A549 (cell line): ENCODE results near the gene ASTN1. TPM values are rescaled to one million over a fixed set of nuclear protein-coding genes. Genes with fewer than 3 reads are reported as not detected.
A peak's percentile ranks its signal among the peaks of the same experiment; 100 is the strongest.

Source experiments
- ATAC-seq, 2 experiments: fragments of 200-7000 bp in 1 of 2; fragments of >200 bp in 1 of 2; cut with Nextera tagmentation in 1 of 2; cut with Tn5 transposase in 1 of 2; 3 replicates each; pipeline versions ENCODE4 v1.8.0 to v1.9.1; 2018 to 2020; ENCODE audit warnings: mild to moderate bottlenecking in 1 of 2, moderate library complexity in 1 of 2
- CTCF ChIA-PET: fragments of 300-600 bp; sonication (Branson Sonifier 250); formaldehyde crosslinking; extraction: SDS; loops from one replicate; lab custom pipeline; 2021; ENCODE audit warnings: antibody characterized with exemption, inconsistent platforms; lab: Yijun Ruan, JAX
- POLR2A ChIA-PET: fragments of 350-600 bp; formaldehyde crosslinking; extraction: SDS; loops from one replicate; lab custom pipeline; 2021; ENCODE audit warnings: antibody characterized with exemption, inconsistent platforms; lab: Yijun Ruan, JAX
- DNase-seq, 2 experiments: peaks; one replicate each; pipeline versions ENCODE4 v3.0.0 to v3.0.0-alpha.2; 2011 to 2016; ENCODE audit warnings: low read depth in 1 of 2, low spot score in 1 of 2
- FAIRE-seq: peaks from 2 replicates; lab custom pipeline; 2011; peaks lifted over from hg19 to GRCh38; lab: Jason Lieb, UNC
- H3K27ac ChIP-seq, 2 experiments: fragments of >200 bp; sonication (Bioruptor Twin); formaldehyde crosslinking; 3 replicates each; pipeline ENCODE4 v1.5.1; 2016 to 2017
- H3K4me1 ChIP-seq: fragments of >200 bp; sonication (Bioruptor Twin); formaldehyde crosslinking; 3 replicates; pipeline ENCODE4 v1.6.1; 2016
- H3K4me2 ChIP-seq: fragments of >200 bp; sonication (Bioruptor Twin); formaldehyde crosslinking; 3 replicates; pipeline ENCODE4 v1.6.1; 2016
- H3K4me3 ChIP-seq: fragments of >200 bp; sonication (Bioruptor Twin); formaldehyde crosslinking; 3 replicates; pipeline ENCODE4 v1.5.1; 2016
- H3K9me3 ChIP-seq: fragments of >200 bp; sonication (Bioruptor Twin); formaldehyde crosslinking; 3 replicates; pipeline ENCODE4 v1.6.1; 2016
- CBX2 ChIP-seq: fragments of 200-600 bp; sonication (generic); IDR thresholded peaks from 2 replicates; pipeline ENCODE4 v1.6.1; 2016; ENCODE audit warnings: low read depth, mild to moderate bottlenecking, borderline replicate concordance
- CBX8 ChIP-seq: fragments of 200-600 bp; sonication (generic); IDR thresholded peaks from 2 replicates; pipeline ENCODE4 v1.6.1; 2016
- CEBPB ChIP-seq, 2 experiments: fragments of >200 bp in 1 of 2; sonication (Bioruptor Twin) in 1 of 2; formaldehyde crosslinking in 1 of 2; IDR thresholded peaks; 2 replicates each; pipeline ENCODE4 v1.6.1; 2012 to 2016
- EP300 ChIP-seq, 2 experiments: fragments of >200 bp; sonication (Bioruptor Twin); formaldehyde crosslinking; IDR thresholded peaks; 2 replicates in 1 of 2; 3 replicates in 1 of 2; pipeline ENCODE4 v1.6.1; 2016 to 2017
- ESRRA ChIP-seq: fragments of 150-350 bp; IDR thresholded peaks from 2 replicates; pipeline ENCODE4 v1.6.1; 2014; ENCODE audit warnings: mild to moderate bottlenecking, low read length, borderline replicate concordance
- FOSL2 ChIP-seq, 2 experiments: fragments of 450-650 bp in 1 of 2; fragments of >200 bp in 1 of 2; sonication (Bioruptor Twin) in 1 of 2; formaldehyde crosslinking; IDR thresholded peaks; 2 replicates each; pipeline versions ENCODE4 v1.5.0 to v1.6.1; 2016 to 2020; ENCODE audit warnings: mild to moderate bottlenecking in 1 of 2, moderate library complexity in 1 of 2
- FOXS1 ChIP-seq: fragments of 250-450 bp; sonication (Bioruptor Pico); IDR thresholded peaks from 2 replicates; pipeline ENCODE4 v1.5.0; 2020; ENCODE audit warnings: mild to moderate bottlenecking, moderate library complexity
- HEYL ChIP-seq: fragments of 250-450 bp; sonication (Bioruptor Pico); IDR thresholded peaks from 2 replicates; pipeline ENCODE4 v1.8.0; 2021; ENCODE audit warnings: mild to moderate bottlenecking, moderate library complexity
- HOXA7 ChIP-seq: fragments of 250-450 bp; sonication (Bioruptor Pico); IDR thresholded peaks from 2 replicates; pipeline ENCODE4 v1.5.0; 2020; ENCODE audit warnings: mild to moderate bottlenecking, moderate library complexity
- HOXB5 ChIP-seq: fragments of 250-450 bp; sonication (Bioruptor Pico); IDR thresholded peaks from 2 replicates; pipeline ENCODE4 v1.5.0; 2020; ENCODE audit warnings: mild to moderate bottlenecking, moderate library complexity
- KDM5A ChIP-seq: fragments of 200-600 bp; sonication (generic); IDR thresholded peaks from 2 replicates; pipeline ENCODE4 v1.6.1; 2016; ENCODE audit warnings: antibody characterized with exemption, mild to moderate bottlenecking
- MAFK ChIP-seq: fragments of 450-650 bp; IDR thresholded peaks from 2 replicates; pipeline ENCODE4 v1.6.1; 2014; ENCODE audit not compliant: partially characterized antibody
- MAZ ChIP-seq: fragments of 150-350 bp; IDR thresholded peaks from 2 replicates; pipeline ENCODE4 v1.6.1; 2014; ENCODE audit warnings: antibody characterized with exemption, low read depth, low read length, borderline replicate concordance
- MYC ChIP-seq: IDR thresholded peaks from 2 replicates; pipeline ENCODE4 v1.6.1; 2012; ENCODE audit warnings: mild to moderate bottlenecking, inconsistent platforms, low read length, improper control_type of control experiment, borderline replicate concordance
- NFE2L2 ChIP-seq: fragments of 150-350 bp; conservative IDR thresholded peaks from 2 replicates; pipeline ENCODE4 v1.6.1; 2014; ENCODE audit warnings: low read length
- NPAS2 ChIP-seq: fragments of 250-450 bp; sonication (Bioruptor Pico); IDR thresholded peaks from 2 replicates; pipeline ENCODE4 v1.8.0; 2022; ENCODE audit warnings: mild to moderate bottlenecking, moderate library complexity, borderline replicate concordance
- POLR2AphosphoS2 ChIP-seq: conservative IDR thresholded peaks from 2 replicates; pipeline ENCODE4 v1.6.1; 2012; ENCODE audit warnings: low read length, improper control_type of control experiment, inconsistent platforms
- RAD21 ChIP-seq, 2 experiments: fragments of >200 bp in 1 of 2; sonication (Bioruptor Twin) in 1 of 2; formaldehyde crosslinking in 1 of 2; IDR thresholded peaks in 1 of 2; conservative IDR thresholded peaks in 1 of 2; 2 replicates in 1 of 2; 3 replicates in 1 of 2; pipeline ENCODE4 v1.6.1; 2012 to 2018; ENCODE audit warnings: inconsistent platforms in 1 of 2
- RCOR1 ChIP-seq: fragments of 150-350 bp; IDR thresholded peaks from 2 replicates; pipeline ENCODE4 v1.6.1; 2014; ENCODE audit warnings: antibody characterized with exemption, low read length, low read depth
- RFX5 ChIP-seq: fragments of 450-650 bp; IDR thresholded peaks from 2 replicates; pipeline ENCODE4 v1.7.1; 2014; ENCODE audit warnings: antibody characterized with exemption, mild to moderate bottlenecking, moderate library complexity
- SMC3 ChIP-seq: fragments of >200 bp; sonication (Bioruptor Twin); formaldehyde crosslinking; IDR thresholded peaks from 3 replicates; pipeline ENCODE4 v1.6.1; 2018; ENCODE audit warnings: inconsistent platforms
- SREBF2 ChIP-seq: fragments of 450-650 bp; IDR thresholded peaks from 2 replicates; pipeline ENCODE4 v1.6.1; 2014; ENCODE audit warnings: mild to moderate bottlenecking, moderate library complexity
- TP53 ChIP-seq: fragments of 250-450 bp; sonication (Bioruptor Pico); IDR thresholded peaks from 2 replicates; pipeline ENCODE4 v1.5.0; 2021; ENCODE audit warnings: mild to moderate bottlenecking, moderate library complexity
- ZNF302 ChIP-seq: fragments of 250-450 bp; sonication (Bioruptor Pico); IDR thresholded peaks from 2 replicates; pipeline ENCODE4 v1.9.0; 2021; ENCODE audit warnings: inconsistent platforms, mild to moderate bottlenecking, moderate library complexity
- WGBS: methylation state at CpG from one replicate; pipeline ENCODE4 v1.1.6; 2017; ENCODE audit errors: missing lambda C conversion rate; 5-methylcytosine and 5-hydroxymethylcytosine counted together
- polyA plus RNA-seq, 4 experiments: library from polyadenylated mRNA; depleted of rRNA in 3 of 4; stranded (reverse); fragments of >200 nt; fragmentation: RNase III in 1 of 4; extraction: RNeasy Plus Mini Kit Qiagen cat#74134 plus additional on column Dnase treatment in 1 of 4; gene quantifications; 2 replicates in 3 of 4; 3 replicates in 1 of 4; pipeline ENCODE4 v1.2.3, GENCODE V29; 2011 to 2017
- TF ChIP-seq, protein P1 (sequence below): fragments of 200-600 bp; sonication (generic); IDR thresholded peaks from 2 replicates; pipeline ENCODE4 v1.6.1; 2016; ENCODE audit warnings: antibody characterized with exemption, mild to moderate bottlenecking, moderate library complexity
- TF ChIP-seq, protein P2 (sequence below): fragments of >200 bp; sonication (Bioruptor Twin); formaldehyde crosslinking; IDR thresholded peaks from 3 replicates; pipeline ENCODE4 v1.6.1; 2016
- TF ChIP-seq, protein P3 (sequence below): fragments of >200 bp; sonication (Bioruptor Twin); formaldehyde crosslinking; IDR thresholded peaks from 3 replicates; pipeline ENCODE4 v1.5.1; 2016

The ASTN1 gene
- polyA plus RNA-seq, 2 of the 4 experiments (the other 2 are of a cell fraction), result not detected

DNA sequence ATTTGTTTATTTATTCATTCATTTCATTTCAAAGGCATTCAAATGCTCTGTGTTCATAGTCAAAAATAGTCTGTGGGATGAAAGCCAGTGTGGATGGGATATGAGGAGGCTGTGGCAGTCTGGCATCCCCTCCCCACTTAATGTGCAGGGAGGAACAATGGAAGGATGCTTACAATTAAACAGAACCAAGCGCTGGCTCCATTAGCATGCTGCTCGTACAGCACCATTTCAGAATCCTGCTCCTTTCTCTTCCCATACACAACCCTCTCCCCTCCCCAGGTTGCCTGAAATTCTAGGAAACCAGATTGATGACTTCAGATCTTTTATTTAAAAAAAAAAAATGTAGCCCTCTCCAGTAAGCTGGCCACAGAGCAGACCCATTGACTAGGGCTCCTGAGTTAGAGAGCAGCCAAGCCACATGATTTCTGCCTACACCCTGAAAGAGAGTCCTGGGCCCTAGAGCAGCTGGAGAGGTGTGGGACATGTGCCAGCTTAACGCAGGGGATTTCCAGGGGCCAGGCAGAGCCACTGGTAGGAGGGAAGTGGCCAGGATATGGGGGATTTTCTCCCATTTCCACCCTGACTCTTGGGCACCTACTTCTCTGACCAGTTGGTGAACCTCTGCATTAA lies 205.2 kb downstream of the ASTN1 start (continued):
- TF ChIP-seq, protein P1, sequence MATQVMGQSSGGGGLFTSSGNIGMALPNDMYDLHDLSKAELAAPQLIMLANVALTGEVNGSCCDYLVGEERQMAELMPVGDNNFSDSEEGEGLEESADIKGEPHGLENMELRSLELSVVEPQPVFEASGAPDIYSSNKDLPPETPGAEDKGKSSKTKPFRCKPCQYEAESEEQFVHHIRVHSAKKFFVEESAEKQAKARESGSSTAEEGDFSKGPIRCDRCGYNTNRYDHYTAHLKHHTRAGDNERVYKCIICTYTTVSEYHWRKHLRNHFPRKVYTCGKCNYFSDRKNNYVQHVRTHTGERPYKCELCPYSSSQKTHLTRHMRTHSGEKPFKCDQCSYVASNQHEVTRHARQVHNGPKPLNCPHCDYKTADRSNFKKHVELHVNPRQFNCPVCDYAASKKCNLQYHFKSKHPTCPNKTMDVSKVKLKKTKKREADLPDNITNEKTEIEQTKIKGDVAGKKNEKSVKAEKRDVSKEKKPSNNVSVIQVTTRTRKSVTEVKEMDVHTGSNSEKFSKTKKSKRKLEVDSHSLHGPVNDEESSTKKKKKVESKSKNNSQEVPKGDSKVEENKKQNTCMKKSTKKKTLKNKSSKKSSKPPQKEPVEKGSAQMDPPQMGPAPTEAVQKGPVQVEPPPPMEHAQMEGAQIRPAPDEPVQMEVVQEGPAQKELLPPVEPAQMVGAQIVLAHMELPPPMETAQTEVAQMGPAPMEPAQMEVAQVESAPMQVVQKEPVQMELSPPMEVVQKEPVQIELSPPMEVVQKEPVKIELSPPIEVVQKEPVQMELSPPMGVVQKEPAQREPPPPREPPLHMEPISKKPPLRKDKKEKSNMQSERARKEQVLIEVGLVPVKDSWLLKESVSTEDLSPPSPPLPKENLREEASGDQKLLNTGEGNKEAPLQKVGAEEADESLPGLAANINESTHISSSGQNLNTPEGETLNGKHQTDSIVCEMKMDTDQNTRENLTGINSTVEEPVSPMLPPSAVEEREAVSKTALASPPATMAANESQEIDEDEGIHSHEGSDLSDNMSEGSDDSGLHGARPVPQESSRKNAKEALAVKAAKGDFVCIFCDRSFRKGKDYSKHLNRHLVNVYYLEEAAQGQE, result no peak
- TF ChIP-seq HOXA7 (CRISPR knock-in tag), result no peak
- no peak for TF ChIP-seq KDM5A
- no peak for TF ChIP-seq ZNF302 (CRISPR knock-in tag)
- TF ChIP-seq ESRRA, result no peak

DNA sequence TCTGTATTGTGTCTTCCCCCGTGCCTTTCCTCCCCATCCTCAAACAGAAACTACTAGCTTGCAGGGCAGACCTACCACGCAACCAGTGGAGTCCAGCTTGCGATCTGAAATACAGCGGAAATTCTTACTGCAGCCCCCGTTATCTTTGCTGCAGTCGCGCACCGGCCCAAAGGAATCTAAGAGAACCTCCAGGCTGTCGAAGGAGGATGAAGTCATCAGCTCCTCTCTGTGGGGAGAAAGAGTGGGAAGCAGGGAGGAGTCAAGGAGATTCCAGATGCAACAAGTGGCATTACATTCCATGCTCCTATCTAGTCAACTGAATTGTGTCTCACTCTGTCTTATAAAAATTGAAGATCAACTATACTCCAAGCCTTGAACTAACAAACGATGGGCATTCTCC lies 206.9 kb downstream of the ASTN1 start:
- DNase-seq (no peak), ATAC-seq (no peak), FAIRE-seq (no peak)
- POLR2A ChIA-PET, result no interaction called here
- WGBS, result 57% methylated on average over 10 of the region's 10 CpGs
- no peaks in the 10 kb centered on the region for H3K4me1 ChIP-seq
- H3K9me3 ChIP-seq, result no peaks in the 10 kb centered on the region
- CTCF ChIA-PET, result no interaction called here
- TF ChIP-seq FOSL2 (IDR thresholded peaks at IDR 0.05), result no peak
- TF ChIP-seq FOSL2 (CRISPR knock-in tag; IDR thresholded peaks at IDR 0.05), result no peak
- no peak for TF ChIP-seq EP300 (IDR thresholded peaks at IDR 0.05)
- no peak for TF ChIP-seq NFE2L2
- no peak for TF ChIP-seq TP53 (CRISPR knock-in tag)
- TF ChIP-seq HOXB5 (CRISPR knock-in tag), result no peak
- TF ChIP-seq CEBPB (IDR thresholded peaks at IDR 0.05), result no peak
- TF ChIP-seq RAD21 (conservative IDR thresholded peaks at IDR 0.05 in 1 of 2, IDR thresholded peaks at IDR 0.05 in 1 of 2), result no peak
- TF ChIP-seq, protein P2, sequence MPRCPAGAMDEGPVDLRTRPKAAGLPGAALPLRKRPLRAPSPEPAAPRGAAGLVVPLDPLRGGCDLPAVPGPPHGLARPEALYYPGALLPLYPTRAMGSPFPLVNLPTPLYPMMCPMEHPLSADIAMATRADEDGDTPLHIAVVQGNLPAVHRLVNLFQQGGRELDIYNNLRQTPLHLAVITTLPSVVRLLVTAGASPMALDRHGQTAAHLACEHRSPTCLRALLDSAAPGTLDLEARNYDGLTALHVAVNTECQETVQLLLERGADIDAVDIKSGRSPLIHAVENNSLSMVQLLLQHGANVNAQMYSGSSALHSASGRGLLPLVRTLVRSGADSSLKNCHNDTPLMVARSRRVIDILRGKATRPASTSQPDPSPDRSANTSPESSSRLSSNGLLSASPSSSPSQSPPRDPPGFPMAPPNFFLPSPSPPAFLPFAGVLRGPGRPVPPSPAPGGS, result no peak
- TF ChIP-seq MAFK, result no peak
- no peak for TF ChIP-seq SREBF2
- TF ChIP-seq, protein P3, sequence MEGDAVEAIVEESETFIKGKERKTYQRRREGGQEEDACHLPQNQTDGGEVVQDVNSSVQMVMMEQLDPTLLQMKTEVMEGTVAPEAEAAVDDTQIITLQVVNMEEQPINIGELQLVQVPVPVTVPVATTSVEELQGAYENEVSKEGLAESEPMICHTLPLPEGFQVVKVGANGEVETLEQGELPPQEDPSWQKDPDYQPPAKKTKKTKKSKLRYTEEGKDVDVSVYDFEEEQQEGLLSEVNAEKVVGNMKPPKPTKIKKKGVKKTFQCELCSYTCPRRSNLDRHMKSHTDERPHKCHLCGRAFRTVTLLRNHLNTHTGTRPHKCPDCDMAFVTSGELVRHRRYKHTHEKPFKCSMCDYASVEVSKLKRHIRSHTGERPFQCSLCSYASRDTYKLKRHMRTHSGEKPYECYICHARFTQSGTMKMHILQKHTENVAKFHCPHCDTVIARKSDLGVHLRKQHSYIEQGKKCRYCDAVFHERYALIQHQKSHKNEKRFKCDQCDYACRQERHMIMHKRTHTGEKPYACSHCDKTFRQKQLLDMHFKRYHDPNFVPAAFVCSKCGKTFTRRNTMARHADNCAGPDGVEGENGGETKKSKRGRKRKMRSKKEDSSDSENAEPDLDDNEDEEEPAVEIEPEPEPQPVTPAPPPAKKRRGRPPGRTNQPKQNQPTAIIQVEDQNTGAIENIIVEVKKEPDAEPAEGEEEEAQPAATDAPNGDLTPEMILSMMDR, result no peak
- TF ChIP-seq NPAS2, result no peak
- TF ChIP-seq CBX8, result no peak
- H3K27ac ChIP-seq, result no peak overlapping the region
- no peak overlapping the region for H3K4me2 ChIP-seq
- H3K4me3 ChIP-seq, result no peak overlapping the region

DNA sequence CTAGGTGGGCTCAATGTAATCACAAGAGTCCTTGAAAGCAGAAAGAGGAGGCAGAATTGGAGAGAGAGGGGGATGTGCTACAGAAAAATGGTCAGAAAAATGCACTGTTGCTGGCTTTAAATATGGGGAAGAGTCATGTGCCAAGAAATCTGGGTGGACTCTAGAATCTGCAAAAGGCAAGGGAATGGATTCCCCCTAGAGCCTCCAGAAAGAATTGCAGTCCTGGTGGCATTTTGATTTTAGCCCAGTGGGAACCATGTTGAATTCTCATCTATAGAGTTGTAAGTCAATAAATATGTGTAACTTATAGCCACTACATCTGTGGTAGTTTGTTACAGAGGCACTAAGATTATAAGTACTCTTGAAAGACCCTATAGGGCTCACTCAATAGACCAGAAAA lies 210.3 kb downstream of the ASTN1 start:
- ATAC-seq, result peak in 1 of 2 experiments; percentile 60; a peak in 2 of 6 replicates

More for the DNA sequence above, 210.3 kb downstream of the ASTN1 start:
- Histone ChIP-seq H3K9me3 (no peaks in the 10 kb centered on the region), H3K4me1 (no peaks in the 10 kb centered on the region), H3K4me3 (no peak overlapping the region), H3K4me2 (no peak overlapping the region)
- ChIA-PET POLR2A (no interaction called here), CTCF (interaction anchor here (0.5 kb wide), 1 partner anchor 269 kb away, joined by 3 read pairs; no protein-coding TSS in a partner anchor)
- peak in 1 of 2 experiments; percentile 10 for DNase-seq
- no peak for TF ChIP-seq RCOR1
- TF ChIP-seq HOXA7 (CRISPR knock-in tag), result no peak
- TF ChIP-seq MYC, result no peak
- TF ChIP-seq FOXS1 (CRISPR knock-in tag), result no peak
- no peak for TF ChIP-seq CBX2
- no peak for TF ChIP-seq SMC3
- no peak for TF ChIP-seq MAZ
- no peak for TF ChIP-seq RFX5
- no peak for TF ChIP-seq HEYL (CRISPR knock-in tag)
- TF ChIP-seq POLR2AphosphoS2, result no peak
- TF ChIP-seq, all 56 proteins: peak for 0
- FAIRE-seq, result no peak
- no peak overlapping the region for H3K27ac ChIP-seq
